Activated B cell treated with CpG ODN at 0.5 μM for 24 hours (primary cell): Measurements from ENCODE around the gene TDRD10. TPM values are rescaled to one million over a fixed set of nuclear protein-coding genes. Genes with fewer than 3 reads are reported as not detected.

Experiments
- ATAC-seq: fragments of 200-7000 bp; cut with Tn5 transposase; one replicate; pipeline ENCODE4 v1.10.0; 2021; ENCODE audit warnings: low read depth, mild to moderate bottlenecking, moderate library complexity
- CTCF ChIA-PET: fragments of 350-600 bp; sonication (Branson Sonifier 250); formaldehyde crosslinking; loops from one replicate; lab custom pipeline; 2021; ENCODE audit warnings: antibody characterized with exemption; lab: Charles Lee
- POLR2A ChIA-PET: fragments of 350-600 bp; sonication (Branson Sonifier 250); formaldehyde crosslinking; loops from one replicate; lab custom pipeline; 2021; ENCODE audit warnings: antibody characterized with exemption; lab: Charles Lee
- DNase-seq: peaks from one replicate; pipeline ENCODE4 v3.0.0; 2022
- H3K27ac Mint-ChIP-seq: one replicate; pipeline ENCODE4 v1.8.0; 2020; ENCODE audit warnings: mixed read lengths
- H3K27me3 Mint-ChIP-seq: one replicate; pipeline ENCODE4 v1.8.0; 2021; ENCODE audit warnings: mixed read lengths
- H3K36me3 Mint-ChIP-seq: one replicate; pipeline ENCODE4 v1.8.0; 2021; ENCODE audit warnings: low read depth, mixed read lengths
- H3K4me1 Mint-ChIP-seq: one replicate; pipeline ENCODE4 v1.8.0; 2021; ENCODE audit warnings: mixed read lengths
- H3K4me3 Mint-ChIP-seq: one replicate; pipeline ENCODE4 v1.8.0; 2020; ENCODE audit warnings: mild to moderate bottlenecking, mixed read lengths
- H3K9me3 Mint-ChIP-seq: one replicate; pipeline ENCODE4 v1.8.0; 2020; ENCODE audit warnings: mixed read lengths
- intact Hi-C: fragments of 100-400 bp; cut with micrococcal nuclease; formaldehyde crosslinking; loops from one replicate; pipeline ENCODE4 v1.15.1; 2024
- total RNA-seq: library from RNA; stranded (reverse); gene quantifications from 2 replicates; pipeline ENCODE4 v1.2.3, GENCODE V29; 2022
- TF ChIP-seq, protein P1 (sequence below): fragments of 200-600 bp; IDR thresholded peaks from one replicate; pipeline ENCODE4 v1.8.0; 2022; ENCODE audit warnings: antibody characterized with exemption, mild to moderate bottlenecking

TDRD10 gene
- total RNA-seq, 1 donor from 2014 or later = not detected

GRCh38 chr1:154497026-154497806 is 4.8 kb upstream of the TDRD10 start:
- H3K27ac Mint-ChIP-seq = peak overlapping the region; percentile 76
- intact Hi-C loops = loop anchor here (1.0 kb wide), 1 partner anchor 61 kb away; the partner anchor contains the start of gene UBE2Q1

GRCh38 chr1:154499446-154499845 is 2.6 kb upstream of the TDRD10 start:
- Mint-ChIP-seq H3K9me3 (no peaks in the 10 kb centered on the region), H3K4me3 (no peak overlapping the region), H3K36me3 (no peaks in the 10 kb centered on the region), H3K27me3 (peaks cover 28% of the 10 kb centered on the region), H3K4me1 (peaks cover 31% of the 10 kb centered on the region), H3K27ac (no peak overlapping the region)
- DNase-seq (no peak), ATAC-seq (no peak)
- TF ChIP-seq, protein P1, sequence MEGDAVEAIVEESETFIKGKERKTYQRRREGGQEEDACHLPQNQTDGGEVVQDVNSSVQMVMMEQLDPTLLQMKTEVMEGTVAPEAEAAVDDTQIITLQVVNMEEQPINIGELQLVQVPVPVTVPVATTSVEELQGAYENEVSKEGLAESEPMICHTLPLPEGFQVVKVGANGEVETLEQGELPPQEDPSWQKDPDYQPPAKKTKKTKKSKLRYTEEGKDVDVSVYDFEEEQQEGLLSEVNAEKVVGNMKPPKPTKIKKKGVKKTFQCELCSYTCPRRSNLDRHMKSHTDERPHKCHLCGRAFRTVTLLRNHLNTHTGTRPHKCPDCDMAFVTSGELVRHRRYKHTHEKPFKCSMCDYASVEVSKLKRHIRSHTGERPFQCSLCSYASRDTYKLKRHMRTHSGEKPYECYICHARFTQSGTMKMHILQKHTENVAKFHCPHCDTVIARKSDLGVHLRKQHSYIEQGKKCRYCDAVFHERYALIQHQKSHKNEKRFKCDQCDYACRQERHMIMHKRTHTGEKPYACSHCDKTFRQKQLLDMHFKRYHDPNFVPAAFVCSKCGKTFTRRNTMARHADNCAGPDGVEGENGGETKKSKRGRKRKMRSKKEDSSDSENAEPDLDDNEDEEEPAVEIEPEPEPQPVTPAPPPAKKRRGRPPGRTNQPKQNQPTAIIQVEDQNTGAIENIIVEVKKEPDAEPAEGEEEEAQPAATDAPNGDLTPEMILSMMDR = no peak
- POLR2A ChIA-PET = no interaction called here
- intact Hi-C loops = no loop called here
- CTCF ChIA-PET = no interaction called here

More at GRCh38 chr1:154497026-154497806, 4.8 kb upstream of the TDRD10 start:
- H3K36me3 Mint-ChIP-seq = no peaks in the 10 kb centered on the region
- TF ChIP-seq, protein P1 = no peak
- peak; percentile 76 for ATAC-seq
- peak overlapping the region; percentile 44 for H3K4me3 Mint-ChIP-seq
- H3K9me3 Mint-ChIP-seq = no peaks in the 10 kb centered on the region
- DNase-seq = peak; percentile 22
- ChIA-PET CTCF (interaction anchor here (0.9 to 1.1 kb wide), 2 partner anchors 16 to 447 kb away, joined by 4 read pairs; no protein-coding TSS in a partner anchor), POLR2A (interaction anchor here (0.7 to 1.1 kb wide), 2 partner anchors 110 to 439 kb away, joined by 4 to 7 read pairs; partner anchors contain the start of gene PMVK)
- H3K27me3 Mint-ChIP-seq = peaks cover 15% of the 10 kb centered on the region
- peaks cover 48% of the 10 kb centered on the region for H3K4me1 Mint-ChIP-seq

GRCh38 chr1:154500533-154500932 is 1.5 kb upstream of the TDRD10 start:
- H3K4me3 Mint-ChIP-seq = no peak overlapping the region

GRCh38 chr1:154501423-154502065 is 475 bp upstream of the TDRD10 start:
- H3K27me3 Mint-ChIP-seq = peaks cover 28% of the 10 kb centered on the region
- H3K4me1 Mint-ChIP-seq = peaks cover 19% of the 10 kb centered on the region
- TF ChIP-seq, protein P1 = no peak
- no peak overlapping the region for H3K27ac Mint-ChIP-seq
- peaks cover 2% of the 10 kb centered on the region for H3K9me3 Mint-ChIP-seq
- intact Hi-C loops = no loop called here
- ChIA-PET CTCF (no interaction called here), POLR2A (interaction anchor here (1.3 kb wide), 1 partner anchor 9 kb away, joined by 5 read pairs; no protein-coding TSS in a partner anchor)
- H3K4me3 Mint-ChIP-seq = peak overlapping the region; percentile 44
- ATAC-seq = peak; percentile 35
- DNase-seq = peak; percentile 34
- H3K36me3 Mint-ChIP-seq = no peaks in the 10 kb centered on the region

More at GRCh38 chr1:154500533-154500932, 1.5 kb upstream of the TDRD10 start:
- H3K27me3 Mint-ChIP-seq = peaks cover 28% of the 10 kb centered on the region
- H3K9me3 Mint-ChIP-seq = no peaks in the 10 kb centered on the region
- peaks cover 28% of the 10 kb centered on the region for H3K4me1 Mint-ChIP-seq
- H3K36me3 Mint-ChIP-seq = no peaks in the 10 kb centered on the region
- TF ChIP-seq, protein P1 = no peak
- ChIA-PET POLR2A (interaction anchor here (1.0 kb wide), 1 partner anchor 55 kb away, joined by 6 read pairs; no protein-coding TSS in a partner anchor), CTCF (interaction anchor here (0.8 kb wide), 1 partner anchor 97 kb away, joined by 3 read pairs; no protein-coding TSS in a partner anchor)
- no peak overlapping the region for H3K27ac Mint-ChIP-seq
- intact Hi-C loops = no loop called here
- ATAC-seq (no peak), DNase-seq (no peak)
